DMS114 treated with DMSO at 0.1 percent for 48 hours (cell line): ENCODE measurements around the gene HPS4.
A peak's percentile ranks its signal among the peaks of the same experiment; 100 is the strongest.
"Not testable (repeated sequence)": the region's sequence is repeated elsewhere in the genome, so short reads cannot be mapped to it uniquely, and the experiment has no call there.

Experiments
- DNase-seq: peaks from one replicate; lab custom pipeline; 2025; ENCODE audit not compliant: unreplicated experiment; lab: John Stamatoyannopoulos, UW

HPS4 gene

GRCh38 chr22:26483439-26484359 lies at the start of gene HPS4, which contains the start of gene SRRD:
Gene HPS4, minus strand, starts transcription at chr22:26483783. Its CDS starts 2,021 bp downstream, at chr22:26481762.
Gene SRRD, plus strand, starts transcription at chr22:26483877. Its CDS starts 14 bp downstream, at chr22:26483891.
- DNase-seq: peak; percentile 38

- DNase-seq: no peak
Measured at GRCh38 chr22:26529345-26529744, 45.8 kb upstream of the HPS4 start.

GRCh38 chr22:26528518-26528917 lies 44.9 kb upstream of the HPS4 start:
- not testable (repeated sequence) for DNase-seq

GRCh38 chr22:26527574-26528465 lies 44.2 kb upstream of the HPS4 start:
- DNase-seq: no peak

GRCh38 chr22:26527167-26527566 lies 43.6 kb upstream of the HPS4 start:
- DNase-seq: no peak

GRCh38 chr22:26525946-26526564 lies 42.5 kb upstream of the HPS4 start:
- no peak for DNase-seq

GRCh38 chr22:26524870-26525269 lies 41.3 kb upstream of the HPS4 start:
- DNase-seq: no peak

GRCh38 chr22:26522592-26522991 lies 39.0 kb upstream of the HPS4 start:
- DNase-seq: no peak

GRCh38 chr22:26522012-26522411 lies 38.4 kb upstream of the HPS4 start:
- no peak for DNase-seq

GRCh38 chr22:26517429-26517828 lies 33.8 kb upstream of the HPS4 start:
- no peak for DNase-seq

- no peak for DNase-seq
Measured at GRCh38 chr22:26516503-26516902, 32.9 kb upstream of the HPS4 start.

- no peak for DNase-seq
Measured at GRCh38 chr22:26515931-26516330, 32.3 kb upstream of the HPS4 start.

- DNase-seq: no peak
Measured at GRCh38 chr22:26514419-26515161, 31.0 kb upstream of the HPS4 start.

GRCh38 chr22:26513838-26514237 lies 30.3 kb upstream of the HPS4 start:
- no peak for DNase-seq

GRCh38 chr22:26512149-26512793 lies 28.7 kb upstream of the HPS4 start, which contains the start of gene TFIP11:
Gene TFIP11, minus strand, starts transcription at chr22:26512473. Its CDS starts 2,201 bp downstream, at chr22:26510272.
- peak; percentile 80 for DNase-seq

- DNase-seq: no peak
Measured at GRCh38 chr22:26508148-26508547, 24.6 kb upstream of the HPS4 start.

GRCh38 chr22:26503758-26504157 lies 20.2 kb upstream of the HPS4 start:
- no peak for DNase-seq

- peak; percentile 37 for DNase-seq
Measured at GRCh38 chr22:26502688-26503561, 19.3 kb upstream of the HPS4 start.

- DNase-seq: no peak
Measured at GRCh38 chr22:26501996-26502395, 18.4 kb upstream of the HPS4 start.
